ENCODE measurements around the gene ALG9. TPM values are rescaled to one million over a fixed set of nuclear protein-coding genes. Genes with fewer than 3 reads are reported as not detected.

The ALG9 gene
- total and polyA plus RNA-seq, 10 of the 15 experiments (the other 5 are each of a cell fraction or from before 2014, with no cell fraction given), result 10.8 to 41.6 (median 25.5) TPM

DNA sequence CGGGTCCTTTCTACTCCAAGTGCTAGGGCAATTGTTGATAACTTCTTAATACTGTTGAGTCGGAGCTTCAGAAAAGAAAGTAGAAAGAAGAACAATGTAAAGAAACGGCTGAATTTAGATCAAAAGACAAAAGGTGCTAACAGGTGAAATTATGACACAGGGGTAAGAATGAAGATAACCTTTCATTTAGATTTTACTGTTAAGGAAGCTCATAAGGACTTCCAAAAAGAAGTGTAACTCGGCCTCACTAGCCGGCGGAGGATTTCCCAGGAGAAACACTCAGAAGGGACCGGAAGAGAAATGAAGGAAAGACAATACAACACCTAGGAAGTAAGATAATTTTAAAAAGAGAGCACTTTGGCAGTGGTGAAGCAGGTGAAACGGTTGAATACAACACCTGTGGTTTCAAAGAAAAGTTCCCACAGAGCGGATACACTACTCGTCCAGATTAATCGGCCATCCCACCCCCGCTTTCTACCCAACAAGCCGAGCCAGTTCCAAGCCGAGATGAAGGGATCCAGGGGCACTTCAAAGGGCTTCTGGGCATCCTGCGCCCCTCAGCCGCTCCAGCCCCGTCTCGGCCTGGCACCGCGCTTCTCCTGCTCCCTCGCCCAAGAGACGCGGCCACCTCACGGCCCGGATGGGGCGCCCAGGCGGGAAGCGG, 105.9 kb downstream of the ALG9 start:
- no peak for DNase-seq (ENCODE audit: low read depth, low spot score)
- CTCF ChIA-PET, result interaction anchor here (0.7 to 13.4 kb wide), 16 partner anchors 8 to 199 kb away, joined by 3 to 174 read pairs (median 4); partner anchors contain the start of gene SIK2
- H3K27ac ChIP-seq (ENCODE audit: control insufficient read depth, insufficient read depth), result peak overlapping the region; percentile 77
- SMC1A ChIA-PET (ENCODE audit: uncharacterized antibody, unreplicated experiment), result interaction anchor here (0.6 to 8.1 kb wide), 27 partner anchors 10 to 1639 kb away, joined by 3 to 154 read pairs (median 5); partner anchors contain the start of gene SIK2
- BruUV-seq (replicated peaks), result TSS peak; percentile 46
- in situ Hi-C loops (cut with MboI) (no loop called here), intact Hi-C loops (cut with micrococcal nuclease; ENCODE audit: unreplicated experiment) (no loop called here)
- RAD21 ChIA-PET (ENCODE audit: unreplicated experiment), result interaction anchor here (0.6 to 7.6 kb wide), 19 partner anchors 10 to 178 kb away, joined by 3 to 136 read pairs (median 4); partner anchors contain the start of gene SIK2
- WGBS (ENCODE audit: insufficient coverage, insufficient replicate concordance, low lambda C conversion rate, missing lambda C conversion rate), result under 1% methylated on average over 28 of the region's 28 CpGs
- H3K27me3 ChIP-seq (replicated peaks in 1 of 2; ENCODE audit: control insufficient read depth in 2 of 2, insufficient read depth in 2 of 2, low read length in 1 of 2), result no peaks in the 10 kb centered on the region
- H3K9ac ChIP-seq (ENCODE audit: control insufficient read depth, insufficient read depth, low read length), result peak overlapping the region; percentile 80
- H2AFZ ChIP-seq (ENCODE audit: control insufficient read depth, low read depth, low read length), result peak overlapping the region; percentile 97
- H3K36me3 ChIP-seq (ENCODE audit: control insufficient read depth in 2 of 2, insufficient read depth in 2 of 2, low read length in 1 of 2), result peaks cover 2 to 14% of the 10 kb centered on the region in 2 experiments
- no peak for FAIRE-seq
- no peaks in the 10 kb centered on the region; the same call in 1 of the 2 replicates for H3K4me1 ChIP-seq (ENCODE audit: control insufficient read depth, insufficient read depth, low read length)
- no peaks in the 10 kb centered on the region for H4K20me1 ChIP-seq (ENCODE audit: control insufficient read depth, insufficient read depth)
- peaks cover 22% of the 10 kb centered on the region for H3K79me2 ChIP-seq (ENCODE audit: control insufficient read depth, insufficient read depth, low read length)
- peak overlapping the region; percentile 92 for H3K4me2 ChIP-seq (ENCODE audit: control insufficient read depth, insufficient read depth)
- peak; percentile 63 for ATAC-seq
- peak overlapping the region; percentile 78 for H3K4me3 ChIP-seq
- TF ChIP-seq, protein P1, sequence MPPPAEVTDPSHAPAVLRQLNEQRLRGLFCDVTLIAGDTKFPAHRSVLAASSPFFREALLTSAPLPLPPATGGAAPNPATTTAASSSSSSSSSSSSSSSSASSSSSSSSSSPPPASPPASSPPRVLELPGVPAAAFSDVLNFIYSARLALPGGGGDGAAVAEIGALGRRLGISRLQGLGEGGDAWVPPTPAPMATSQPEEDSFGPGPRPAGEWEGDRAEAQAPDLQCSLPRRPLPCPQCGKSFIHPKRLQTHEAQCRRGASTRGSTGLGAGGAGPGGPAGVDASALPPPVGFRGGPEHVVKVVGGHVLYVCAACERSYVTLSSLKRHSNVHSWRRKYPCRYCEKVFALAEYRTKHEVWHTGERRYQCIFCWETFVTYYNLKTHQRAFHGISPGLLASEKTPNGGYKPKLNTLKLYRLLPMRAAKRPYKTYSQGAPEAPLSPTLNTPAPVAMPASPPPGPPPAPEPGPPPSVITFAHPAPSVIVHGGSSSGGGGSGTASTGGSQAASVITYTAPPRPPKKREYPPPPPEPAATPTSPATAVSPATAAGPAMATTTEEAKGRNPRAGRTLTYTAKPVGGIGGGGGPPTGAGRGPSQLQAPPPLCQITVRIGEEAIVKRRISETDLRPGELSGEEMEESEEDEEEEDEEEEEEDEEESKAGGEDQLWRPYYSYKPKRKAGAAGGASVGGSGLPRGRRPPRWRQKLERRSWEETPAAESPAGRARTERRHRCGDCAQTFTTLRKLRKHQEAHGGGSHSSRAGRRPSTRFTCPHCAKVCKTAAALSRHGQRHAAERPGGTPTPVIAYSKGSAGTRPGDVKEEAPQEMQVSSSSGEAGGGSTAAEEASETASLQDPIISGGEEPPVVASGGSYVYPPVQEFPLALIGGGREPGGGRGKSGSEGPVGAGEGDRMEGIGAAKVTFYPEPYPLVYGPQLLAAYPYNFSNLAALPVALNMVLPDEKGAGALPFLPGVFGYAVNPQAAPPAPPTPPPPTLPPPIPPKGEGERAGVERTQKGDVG (CRISPR knock-in tag; IDR thresholded peaks at IDR 0.05), result no peak
- TF ChIP-seq RUNX3 (IDR thresholded peaks at IDR 0.05; ENCODE audit: low read length) (peak; percentile 35; the same call in 1 of the 2 replicates), NBN (IDR thresholded peaks at IDR 0.05) (0 out of 2 replicates have a peak, but pooled peaks have one; percentile 2), EGR1 (IDR thresholded peaks at IDR 0.05; ENCODE audit: borderline replicate concordance in 1 of 2, low read depth in 2 of 2, low read length in 2 of 2) (peak in 1 of 2 experiments; percentile 65; a peak in 2 of 3 replicates), ETV6 (conservative IDR thresholded peaks at IDR 0.05 in 1 of 2, IDR thresholded peaks at IDR 0.05 in 1 of 2; ENCODE audit: borderline replicate concordance in 1 of 2, low read depth in 1 of 2) (0 out of 4 replicates have a peak, but pooled peaks of 1 of the 2 experiments have one; percentile 3)
- H3K9me3 ChIP-seq (replicated peaks; ENCODE audit: control insufficient read depth, insufficient read depth, low read length), result no peaks in the 10 kb centered on the region
- POLR2A ChIA-PET, result interaction anchor here (0.9 to 6.0 kb wide), 11 partner anchors 10 to 348 kb away, joined by 3 to 56 read pairs (median 5); partner anchors contain the start of gene SIK2

Data from GM12878 (cell line).